Measurements from ENCODE around the gene KCNK5. TPM values are rescaled to one million over a fixed set of nuclear protein-coding genes. Genes with fewer than 3 reads are reported as not detected.

KCNK5 gene
- total and polyA plus RNA-seq, 9 of the 15 experiments (the other 6 are each of a cell fraction or from before 2014, with no cell fraction given), result 1.5 to 45.8 (median 25.8) TPM

- TF ChIP-seq RFX5 (IDR thresholded peaks at IDR 0.05; ENCODE audit: low read depth, low read length), result no peak
- TF ChIP-seq CBFA2T3 (IDR thresholded peaks at IDR 0.05), result peak; percentile 79
- 0 out of 2 replicates have a peak, but pooled peaks have one; percentile 9 for TF ChIP-seq CXXC5 (CRISPR knock-in tag; IDR thresholded peaks at IDR 0.05)
- no peak for TF ChIP-seq ZNF384 (IDR thresholded peaks at IDR 0.05; ENCODE audit: low read depth, low read length)
- no peak for TF ChIP-seq ZBTB11 (CRISPR knock-in tag; IDR thresholded peaks at IDR 0.05)
- TF ChIP-seq PRDM10 (IDR thresholded peaks at IDR 0.05; ENCODE audit: partially characterized antibody), result peak; percentile 86
- no peak for TF ChIP-seq SNRNP70 (optimal IDR thresholded peaks at IDR 0.05; ENCODE audit: low read depth, low read length)
- no peak for TF ChIP-seq MAX (CRISPR knock-in tag; IDR thresholded peaks at IDR 0.05)
- TF ChIP-seq, protein P1, sequence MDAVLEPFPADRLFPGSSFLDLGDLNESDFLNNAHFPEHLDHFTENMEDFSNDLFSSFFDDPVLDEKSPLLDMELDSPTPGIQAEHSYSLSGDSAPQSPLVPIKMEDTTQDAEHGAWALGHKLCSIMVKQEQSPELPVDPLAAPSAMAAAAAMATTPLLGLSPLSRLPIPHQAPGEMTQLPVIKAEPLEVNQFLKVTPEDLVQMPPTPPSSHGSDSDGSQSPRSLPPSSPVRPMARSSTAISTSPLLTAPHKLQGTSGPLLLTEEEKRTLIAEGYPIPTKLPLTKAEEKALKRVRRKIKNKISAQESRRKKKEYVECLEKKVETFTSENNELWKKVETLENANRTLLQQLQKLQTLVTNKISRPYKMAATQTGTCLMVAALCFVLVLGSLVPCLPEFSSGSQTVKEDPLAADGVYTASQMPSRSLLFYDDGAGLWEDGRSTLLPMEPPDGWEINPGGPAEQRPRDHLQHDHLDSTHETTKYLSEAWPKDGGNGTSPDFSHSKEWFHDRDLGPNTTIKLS (IDR thresholded peaks at IDR 0.05; ENCODE audit: borderline replicate concordance, low read depth), result no peak
- TF ChIP-seq YBX1 (IDR thresholded peaks at IDR 0.05), result no peak
- no peak for TF ChIP-seq NBN (IDR thresholded peaks at IDR 0.05; ENCODE audit: low read depth)
- TF ChIP-seq PML (IDR thresholded peaks at IDR 0.05; ENCODE audit: low read length), result peak; percentile 68; the same call in 1 of the 2 replicates
- no peak for TF ChIP-seq SMAD4 (CRISPR knock-in tag; conservative IDR thresholded peaks at IDR 0.05)
- TF ChIP-seq, protein P2, sequence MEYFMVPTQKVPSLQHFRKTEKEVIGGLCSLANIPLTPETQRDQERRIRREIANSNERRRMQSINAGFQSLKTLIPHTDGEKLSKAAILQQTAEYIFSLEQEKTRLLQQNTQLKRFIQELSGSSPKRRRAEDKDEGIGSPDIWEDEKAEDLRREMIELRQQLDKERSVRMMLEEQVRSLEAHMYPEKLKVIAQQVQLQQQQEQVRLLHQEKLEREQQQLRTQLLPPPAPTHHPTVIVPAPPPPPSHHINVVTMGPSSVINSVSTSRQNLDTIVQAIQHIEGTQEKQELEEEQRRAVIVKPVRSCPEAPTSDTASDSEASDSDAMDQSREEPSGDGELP (CRISPR knock-in tag; IDR thresholded peaks at IDR 0.05; ENCODE audit: borderline replicate concordance), result no peak
- TF ChIP-seq NR2F6 (CRISPR knock-in tag; IDR thresholded peaks at IDR 0.05), result no peak
Measured at GRCh38 chr6:39221779-39222641, 7.3 kb downstream of the KCNK5 start (continued).
